Fibroblast of the aortic adventitia (primary cell): Measurements from ENCODE around the gene ATXN7L1. TPM values are rescaled to one million over a fixed set of nuclear protein-coding genes. Genes with fewer than 3 reads are reported as not detected.
A peak's percentile ranks its signal among the peaks of the same experiment; 100 is the strongest.

Source experiments
- DNase-seq: peaks from one replicate; pipeline ENCODE4 v3.0.0-alpha.2; 2010; ENCODE audit warnings: low read depth
- H3K4me3 ChIP-seq: 2 replicates; pipeline ENCODE4 v1.5.1; 2011; ENCODE audit warnings: low read depth, mild to moderate bottlenecking, control low read depth, low read length, moderate library complexity
- total RNA-seq: library from RNA; depleted of rRNA; stranded (reverse); fragments of >200 nt; gene quantifications from 2 replicates; pipeline ENCODE4 v1.2.3, GENCODE V29; 2012; ENCODE audit warnings: low replicate concordance
- TF ChIP-seq, protein P1 (sequence below): IDR thresholded peaks from 2 replicates; pipeline ENCODE4 v1.5.1; 2011; ENCODE audit warnings: mild to moderate bottlenecking, low read length, control low read depth, inconsistent platforms; ENCODE audit not compliant: insufficient read depth

Gene ATXN7L1
- total RNA-seq, 1 donor: 13.8 TPM

DNA sequence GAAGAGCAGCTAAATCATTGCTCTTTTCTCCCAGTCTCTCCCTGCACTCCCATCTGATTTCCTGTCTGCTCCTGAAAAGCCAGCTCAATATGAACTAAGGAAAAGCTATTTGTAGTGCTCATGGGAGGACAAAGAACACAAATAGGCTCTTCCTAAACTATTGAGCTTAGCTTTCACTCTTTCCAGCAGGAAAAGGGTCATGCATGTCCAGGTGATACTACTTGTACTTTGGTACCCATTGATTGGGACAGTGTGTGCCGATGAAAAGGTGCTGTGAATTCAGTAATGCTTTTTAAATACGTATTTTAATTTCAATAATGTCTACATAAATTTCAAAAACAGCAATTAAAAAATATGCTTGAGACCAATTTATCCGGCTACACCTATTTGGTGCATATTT is 37.5 kb upstream of the ATXN7L1 start:
- no peak overlapping the region for H3K4me3 ChIP-seq
- TF ChIP-seq, protein P1, sequence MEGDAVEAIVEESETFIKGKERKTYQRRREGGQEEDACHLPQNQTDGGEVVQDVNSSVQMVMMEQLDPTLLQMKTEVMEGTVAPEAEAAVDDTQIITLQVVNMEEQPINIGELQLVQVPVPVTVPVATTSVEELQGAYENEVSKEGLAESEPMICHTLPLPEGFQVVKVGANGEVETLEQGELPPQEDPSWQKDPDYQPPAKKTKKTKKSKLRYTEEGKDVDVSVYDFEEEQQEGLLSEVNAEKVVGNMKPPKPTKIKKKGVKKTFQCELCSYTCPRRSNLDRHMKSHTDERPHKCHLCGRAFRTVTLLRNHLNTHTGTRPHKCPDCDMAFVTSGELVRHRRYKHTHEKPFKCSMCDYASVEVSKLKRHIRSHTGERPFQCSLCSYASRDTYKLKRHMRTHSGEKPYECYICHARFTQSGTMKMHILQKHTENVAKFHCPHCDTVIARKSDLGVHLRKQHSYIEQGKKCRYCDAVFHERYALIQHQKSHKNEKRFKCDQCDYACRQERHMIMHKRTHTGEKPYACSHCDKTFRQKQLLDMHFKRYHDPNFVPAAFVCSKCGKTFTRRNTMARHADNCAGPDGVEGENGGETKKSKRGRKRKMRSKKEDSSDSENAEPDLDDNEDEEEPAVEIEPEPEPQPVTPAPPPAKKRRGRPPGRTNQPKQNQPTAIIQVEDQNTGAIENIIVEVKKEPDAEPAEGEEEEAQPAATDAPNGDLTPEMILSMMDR: no peak
- no peak for DNase-seq

DNA sequence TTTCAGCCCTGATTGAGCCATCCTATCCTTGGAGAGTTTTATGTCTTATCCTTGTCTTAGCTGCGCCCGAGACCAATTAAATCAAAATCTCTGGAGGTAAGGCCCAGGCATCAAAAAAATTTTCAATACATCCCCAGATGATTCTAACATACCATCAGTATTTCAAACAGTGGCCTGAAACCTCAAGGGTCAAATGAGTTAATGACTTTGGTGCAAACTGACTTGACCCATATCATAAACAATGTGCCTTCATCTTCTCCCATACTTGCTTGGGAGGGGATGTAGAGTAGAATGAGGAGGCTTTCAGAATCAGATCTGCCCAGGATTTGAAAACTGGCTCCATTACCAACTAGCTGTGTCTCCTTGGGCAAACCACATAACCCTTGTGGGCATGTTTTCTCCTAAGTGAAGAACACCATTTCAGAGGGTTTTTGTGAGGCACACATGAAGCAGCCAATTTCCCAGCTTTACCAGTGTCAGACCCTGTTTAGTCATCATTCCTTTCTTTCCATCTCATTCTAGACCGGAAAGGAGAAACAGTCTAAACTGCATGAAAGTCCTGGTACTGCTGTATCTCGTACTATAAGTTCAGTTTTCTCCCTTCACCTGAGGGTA is 35.7 kb upstream of the ATXN7L1 start:
- DNase-seq: peak; percentile 10
- no peak overlapping the region for H3K4me3 ChIP-seq
- TF ChIP-seq, protein P1: no peak

- TF ChIP-seq, protein P1: no peak
- no peak for DNase-seq
- H3K4me3 ChIP-seq: no peak overlapping the region
Observed at GRCh38 chr7:105910172-105910571, 33.8 kb upstream of the ATXN7L1 start.

DNA sequence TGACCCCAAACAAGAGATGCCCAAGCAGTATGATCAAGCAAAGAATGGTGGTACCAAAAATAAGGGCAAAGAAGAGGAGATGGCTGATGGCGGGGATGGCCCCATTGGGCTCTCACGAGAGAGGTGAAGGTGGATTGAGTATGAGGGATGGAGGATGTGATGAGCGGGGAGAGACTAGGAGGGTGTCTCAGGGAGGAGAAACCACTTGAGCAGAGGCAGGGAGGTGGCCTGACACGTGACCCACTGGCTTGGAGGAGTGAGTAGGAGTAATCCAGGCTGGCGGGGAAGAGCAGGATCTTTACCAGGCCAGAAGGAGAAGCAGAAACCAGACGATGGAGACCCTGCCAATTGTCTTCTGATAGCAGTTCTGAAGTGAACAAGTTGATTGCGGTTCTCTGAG is 33.3 kb upstream of the ATXN7L1 start:
- DNase-seq: no peak
- TF ChIP-seq, protein P1: no peak
- H3K4me3 ChIP-seq: no peak overlapping the region

DNA sequence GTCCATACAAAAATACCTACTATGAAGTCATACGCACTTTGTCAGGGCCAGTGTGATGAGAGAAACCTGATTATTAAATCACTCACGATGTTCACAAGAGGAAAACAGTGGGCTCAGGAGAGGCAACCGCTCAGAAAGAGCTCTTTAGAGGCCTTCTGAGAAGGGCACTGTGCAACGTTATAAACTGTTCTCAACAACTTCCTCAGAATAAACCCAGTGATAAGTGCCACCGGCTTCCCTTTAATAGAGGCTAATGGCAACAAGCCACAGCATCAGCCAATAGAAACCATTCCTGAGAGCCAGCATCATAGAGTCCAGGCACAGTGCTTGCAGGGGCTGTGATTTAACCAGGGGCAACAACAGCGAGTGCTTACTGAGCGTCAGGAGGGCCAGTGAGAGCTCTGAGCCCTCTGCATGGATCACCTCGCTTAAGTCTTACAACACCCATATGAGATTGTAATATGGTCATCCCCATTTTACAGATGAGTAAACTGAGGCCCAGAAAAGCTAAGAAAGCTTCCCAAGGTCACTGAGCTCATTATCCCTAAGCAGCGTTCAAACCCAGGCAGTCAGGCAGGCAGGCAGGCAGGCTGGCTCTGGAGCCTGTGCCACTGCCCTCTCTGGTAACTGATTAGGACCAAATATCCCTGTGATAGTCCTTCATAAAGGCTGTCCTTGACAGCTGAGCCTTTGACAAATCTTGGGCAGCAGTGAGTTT is 30.9 kb upstream of the ATXN7L1 start:
- TF ChIP-seq, protein P1: no peak
- no peak for DNase-seq
- H3K4me3 ChIP-seq: no peak overlapping the region

GRCh38 chr7:105906695-105907094 is 30.3 kb upstream of the ATXN7L1 start:
- TF ChIP-seq, protein P1: no peak
- H3K4me3 ChIP-seq: no peak overlapping the region
- DNase-seq: peak; percentile 64
